HG03039 (cell line): Measurements from ENCODE around the gene SERAC1.

Experiments
- ATAC-seq: cut with Tn5 transposase; IDR thresholded peaks from one replicate; pipeline ENCODE4 v1.9.1; 2021; ENCODE audit warnings: mild to moderate bottlenecking, moderate library complexity; ENCODE audit not compliant: unreplicated experiment

SERAC1 gene

DNA sequence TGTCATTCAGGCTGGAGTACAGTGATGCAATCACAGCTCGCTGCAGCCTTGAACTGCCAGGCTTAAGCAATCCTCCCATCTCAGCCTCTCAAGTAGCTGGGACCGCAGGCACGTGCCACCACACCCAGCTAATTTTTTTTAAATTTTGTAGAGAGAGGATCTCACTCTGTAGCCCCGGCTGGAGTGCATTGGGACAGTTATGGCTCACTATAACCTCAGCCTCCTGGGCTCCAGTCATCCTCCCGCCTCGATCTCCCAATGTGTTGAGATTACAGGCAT is 86.5 kb downstream of the SERAC1 start:
- no peak for ATAC-seq

GRCh38 chr6:158080849-158081656 is 87.0 kb downstream of the SERAC1 start:
- no peak for ATAC-seq

DNA sequence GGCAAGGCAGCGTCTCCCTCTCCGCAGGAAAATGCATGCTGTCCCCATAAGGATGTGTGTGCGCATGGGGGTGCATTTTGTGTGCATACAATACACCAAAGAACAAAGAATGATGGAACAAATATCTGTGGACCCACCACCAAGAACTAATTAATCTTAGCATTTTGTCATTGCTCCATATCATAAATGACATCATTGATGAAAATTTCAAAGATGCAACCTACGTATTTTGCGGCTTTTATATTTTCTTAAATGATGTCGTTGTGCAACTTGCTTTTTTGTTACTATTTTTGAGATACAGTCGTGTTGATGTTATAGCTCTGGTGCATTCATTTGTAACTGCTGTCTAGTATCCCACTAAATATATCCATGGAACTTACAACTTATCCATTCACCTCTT is 89.7 kb downstream of the SERAC1 start:
- no peak for ATAC-seq

DNA sequence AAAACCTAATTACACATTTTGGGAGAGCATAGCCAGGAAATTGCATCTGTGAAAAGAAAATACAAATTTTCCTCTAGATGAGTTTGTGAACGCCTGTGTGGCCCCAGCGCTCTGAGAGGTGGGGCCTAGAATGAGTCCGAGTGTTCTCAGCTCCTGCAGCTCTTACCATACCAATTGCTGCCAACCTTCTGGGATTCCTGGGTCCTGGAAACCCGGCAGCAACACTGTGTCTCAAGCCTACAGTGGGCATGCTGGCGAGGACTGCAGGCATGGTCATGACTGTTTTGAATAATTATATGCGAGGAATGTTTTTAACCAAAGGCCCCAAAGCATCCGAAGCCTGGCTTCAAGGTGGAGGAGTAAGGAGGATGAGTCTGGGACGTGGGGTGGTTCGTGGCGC is 90.4 kb downstream of the SERAC1 start:
- ATAC-seq, result no peak

- no peak for ATAC-seq
Observed at GRCh38 chr6:158076548-158076947, 91.5 kb downstream of the SERAC1 start.

DNA sequence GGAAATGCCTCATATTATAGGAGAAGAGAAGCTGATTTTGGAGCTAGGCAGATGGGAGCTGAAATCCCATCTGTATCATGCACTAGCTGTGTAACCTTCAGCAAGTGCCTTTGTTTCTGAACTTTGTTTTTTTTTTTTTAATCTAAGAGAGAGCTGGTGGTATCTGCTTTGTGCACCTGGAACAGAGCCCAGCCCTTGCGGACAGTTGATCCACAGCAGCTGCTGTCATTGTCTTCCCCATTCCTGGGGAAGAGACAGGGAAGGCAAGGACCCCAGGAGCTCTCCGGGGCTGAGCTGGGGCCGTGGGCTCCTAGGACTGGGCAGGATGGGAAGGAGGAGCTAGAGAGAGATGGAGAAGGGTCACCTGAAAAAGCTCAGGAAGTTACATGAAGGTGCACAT is 94.3 kb downstream of the SERAC1 start:
- no peak for ATAC-seq

GRCh38 chr6:158072083-158072721 is 95.9 kb downstream of the SERAC1 start:
- peak; percentile 48 for ATAC-seq

DNA sequence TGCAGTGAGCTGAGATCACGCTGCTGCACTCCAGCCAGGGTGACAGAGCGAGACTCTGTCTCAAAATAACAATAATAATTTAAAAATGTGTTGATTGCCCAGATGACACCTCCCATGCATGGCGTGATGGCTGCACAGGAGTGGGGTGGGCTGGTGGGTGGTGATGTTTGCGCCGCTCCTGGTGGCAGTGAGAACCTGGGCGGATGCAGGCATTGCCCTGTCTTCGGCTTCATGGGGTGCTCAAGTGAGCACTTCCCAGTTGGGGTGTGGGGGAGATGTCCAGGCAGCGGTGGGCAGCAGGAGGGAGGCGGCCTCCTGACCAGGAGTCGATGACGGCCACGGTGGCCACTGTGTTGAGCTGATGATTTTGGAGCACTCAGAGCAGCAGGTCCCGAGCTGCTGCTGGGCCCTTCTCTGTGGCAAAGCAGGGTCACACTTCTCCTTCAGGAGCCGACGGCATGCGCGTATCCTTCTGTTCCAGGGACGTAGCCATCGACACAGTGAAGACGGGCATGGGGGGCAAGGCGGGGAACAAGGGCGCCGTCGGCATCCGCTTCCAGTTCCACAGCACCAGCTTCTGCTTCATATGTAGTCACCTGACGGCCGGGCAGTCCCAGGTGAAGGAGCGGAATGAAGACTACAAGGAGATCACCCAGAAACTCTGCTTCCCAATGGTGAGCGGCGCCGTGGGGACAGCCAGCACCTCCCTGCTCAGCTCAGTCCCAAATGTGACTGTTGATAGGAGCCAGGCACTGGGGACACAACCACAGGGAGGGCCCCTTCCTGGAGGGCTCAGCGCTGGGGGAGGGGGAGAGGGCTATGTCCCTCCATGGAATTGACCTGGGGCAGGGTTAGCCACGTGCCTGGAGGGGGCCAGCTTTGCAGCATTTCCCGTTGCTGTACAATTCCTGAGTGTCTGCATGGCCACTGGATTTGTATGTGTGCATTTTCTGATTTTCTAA is 96.7 kb downstream of the SERAC1 start:
- no peak for ATAC-seq

GRCh38 chr6:158070513-158070912 is 97.5 kb downstream of the SERAC1 start:
- ATAC-seq, result no peak

GRCh38 chr6:158069800-158070195 is 98.3 kb downstream of the SERAC1 start:
- no peak for ATAC-seq

DNA sequence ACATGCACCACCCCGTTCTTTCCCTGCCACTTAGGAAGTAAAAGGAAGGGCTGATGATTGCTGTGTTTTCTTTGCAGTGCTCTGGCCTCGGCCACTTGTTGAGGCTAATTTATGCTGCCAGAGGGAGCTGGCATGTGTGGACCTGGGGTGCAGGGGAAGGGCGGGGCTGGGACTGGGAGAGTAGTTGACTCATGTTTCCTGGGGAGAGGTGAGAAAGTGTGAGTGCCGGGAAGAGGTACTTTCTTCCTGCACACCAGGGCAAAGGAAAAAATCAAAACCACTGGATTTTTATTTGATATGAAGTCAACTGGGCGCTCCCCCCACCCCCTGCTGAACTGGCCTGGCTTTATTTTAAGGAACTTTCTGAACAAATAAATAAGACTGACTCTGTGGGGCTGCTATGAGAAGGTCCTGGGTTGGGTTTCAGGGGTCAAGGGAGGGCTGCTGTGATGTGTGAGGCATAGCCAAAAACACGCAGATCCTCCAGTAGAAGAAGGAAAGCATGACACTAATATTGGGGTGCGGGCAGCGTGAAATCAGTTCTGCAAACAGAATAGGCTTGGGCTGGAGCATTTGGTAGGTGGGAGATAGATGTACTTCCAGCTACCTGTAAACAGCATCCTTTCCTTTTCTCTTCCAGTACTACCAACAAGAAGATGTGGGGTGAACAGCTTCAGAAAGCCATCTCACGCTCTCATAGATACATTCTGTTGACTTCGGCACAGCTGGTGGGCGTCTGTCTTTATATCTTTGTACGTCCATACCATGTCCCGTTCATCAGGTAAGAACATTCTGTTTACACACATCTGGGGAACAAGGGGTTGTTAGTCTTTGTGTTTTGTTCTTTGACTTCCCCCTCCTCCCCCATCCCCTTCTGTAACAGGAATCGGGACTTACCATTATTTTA is 98.9 kb downstream of the SERAC1 start:
- no peak for ATAC-seq

DNA sequence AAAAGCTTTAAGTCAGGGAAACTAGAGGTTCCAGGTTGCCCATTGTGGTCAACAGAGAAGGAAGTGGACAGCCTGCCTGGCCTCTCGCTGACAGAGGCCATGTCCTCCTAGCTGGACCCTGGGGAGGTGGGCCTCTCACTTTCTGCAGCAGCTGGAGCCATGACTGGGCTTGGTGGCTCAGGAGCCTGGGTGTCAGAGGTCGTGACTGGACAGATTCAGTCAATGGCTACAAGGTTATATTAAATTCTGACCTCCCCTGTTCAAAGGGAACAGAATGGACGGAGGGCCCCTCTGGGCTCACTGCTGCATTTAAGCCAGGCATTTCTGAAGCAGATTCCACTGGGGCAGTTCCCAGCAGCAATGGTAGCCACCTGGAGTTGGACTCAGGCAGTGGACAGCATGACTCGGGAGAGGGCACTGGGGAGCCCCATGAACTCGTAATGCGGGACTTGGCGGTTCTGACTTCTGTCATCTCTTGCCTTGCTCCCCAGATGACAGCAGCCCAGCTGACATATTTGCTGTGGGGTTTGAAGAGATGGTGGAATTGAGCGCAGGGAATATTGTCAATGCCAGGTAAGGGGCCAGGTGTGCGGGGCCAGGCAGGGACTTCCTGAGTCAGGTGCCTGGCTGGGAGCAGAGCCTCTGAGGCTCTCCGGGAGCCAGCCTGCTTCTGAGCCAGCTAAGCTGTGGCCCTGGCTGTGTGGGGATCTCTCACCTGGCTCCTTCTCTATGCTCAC is 99.7 kb downstream of the SERAC1 start:
- no peak for ATAC-seq

GRCh38 chr6:158067436-158068015 is 100.5 kb downstream of the SERAC1 start:
- ATAC-seq, result no peak

- ATAC-seq, result no peak
Observed at GRCh38 chr6:158066136-158066781, 101.8 kb downstream of the SERAC1 start.

DNA sequence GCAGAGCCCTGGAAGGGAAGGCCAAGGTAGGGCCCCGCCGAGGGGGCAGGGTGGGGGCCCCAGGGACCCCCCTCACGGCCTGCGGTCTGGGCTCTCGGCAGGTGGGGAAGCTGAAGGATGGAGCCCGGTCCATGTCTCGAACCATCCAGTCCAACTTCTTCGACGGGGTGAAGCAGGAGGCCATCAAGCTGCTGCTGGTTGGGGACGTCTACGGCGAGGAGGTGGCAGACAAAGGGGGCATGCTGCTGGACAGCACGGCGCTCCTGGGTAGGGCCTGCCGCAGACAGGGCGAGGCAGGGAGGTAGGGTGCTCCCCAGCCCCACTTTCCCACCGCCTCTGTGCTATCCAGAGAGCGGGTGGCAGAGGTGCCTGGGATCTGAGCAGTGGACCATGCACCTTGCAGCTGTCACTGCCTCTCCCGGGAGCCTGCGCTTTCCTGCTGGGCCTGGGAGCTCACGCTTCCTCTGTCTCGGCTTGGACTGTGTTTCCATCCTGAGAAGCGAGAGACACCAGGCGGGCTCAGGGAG is 103.3 kb downstream of the SERAC1 start:
- ATAC-seq, result no peak

DNA sequence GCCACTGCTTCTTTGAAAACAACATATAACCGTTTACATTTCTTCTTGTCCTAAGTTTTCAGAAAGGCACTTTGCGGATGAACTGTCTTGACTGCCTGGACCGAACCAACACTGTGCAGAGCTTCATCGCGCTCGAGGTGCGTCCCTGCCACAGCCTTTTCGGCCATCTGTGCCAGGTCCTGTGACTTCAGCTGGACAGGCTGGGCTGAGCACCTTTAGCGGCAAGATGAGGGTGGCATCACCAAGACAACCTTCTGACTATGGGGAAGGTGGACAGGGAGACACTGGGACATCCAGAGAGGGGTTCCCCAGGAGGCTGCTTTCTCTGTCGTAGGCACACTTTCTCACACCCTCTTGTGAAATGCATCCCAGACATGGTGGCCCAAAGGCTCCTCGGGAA is 104.3 kb downstream of the SERAC1 start:
- no peak for ATAC-seq

DNA sequence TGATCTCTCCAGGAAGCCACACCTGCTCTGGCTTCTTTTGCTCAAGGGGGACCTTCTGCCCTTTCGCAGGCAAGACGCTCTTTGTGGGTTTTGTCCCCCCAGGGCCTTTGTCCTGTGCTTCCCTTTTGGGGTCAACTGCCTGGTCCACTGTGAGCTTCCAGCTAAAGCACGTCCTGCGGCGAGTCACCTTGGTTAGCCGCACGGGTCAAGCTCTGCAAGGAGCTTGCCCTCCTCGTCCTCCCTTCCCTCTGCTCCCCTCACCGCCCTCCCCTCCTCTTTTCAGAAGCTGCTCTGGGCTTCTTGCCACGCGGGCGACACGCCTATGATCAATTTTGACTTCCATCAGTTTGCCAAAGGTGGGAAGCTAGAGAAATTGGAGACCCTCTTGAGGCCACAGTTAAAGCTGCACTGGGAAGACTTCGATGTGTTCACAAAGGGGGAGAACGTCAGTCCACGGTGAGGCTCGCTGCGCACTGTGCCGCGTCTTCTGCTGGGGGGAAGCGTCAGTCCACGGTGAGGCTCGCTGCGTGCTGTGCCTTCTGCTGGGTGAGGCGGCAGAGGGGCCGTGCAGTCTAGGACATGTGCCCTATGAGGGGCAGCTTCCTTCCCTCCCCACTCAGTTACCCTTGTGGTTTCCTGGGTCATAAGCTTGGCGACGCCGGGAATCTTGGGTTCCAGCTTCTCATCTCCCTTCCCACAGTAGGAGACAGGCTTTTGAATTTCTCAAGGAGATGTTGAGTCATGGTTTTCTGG is 106.2 kb downstream of the SERAC1 start:
- no peak for ATAC-seq

- ATAC-seq, result no peak
Observed at GRCh38 chr6:158061361-158061708, 106.7 kb downstream of the SERAC1 start.
